CD14-positive monocyte (primary cell): ENCODE data around the gene BBC3. TPM values are rescaled to one million over a fixed set of nuclear protein-coding genes. Genes with fewer than 3 reads are reported as not detected.

Experiments
- DNase-seq, 3 donors: peaks; one replicate each; pipeline ENCODE4 v3.0.0-alpha.2; 2011 to 2022
- H2AFZ ChIP-seq: 2 replicates; pipeline ENCODE4 v1.6.0; 2012; ENCODE audit warnings: mild to moderate bottlenecking, low read depth, low read length, inconsistent platforms; ENCODE audit not compliant: insufficient read depth, poor library complexity, severe bottlenecking
- H3K27ac ChIP-seq, 2 donors: 1 replicate in 1 of 2; 2 replicates in 1 of 2; pipeline ENCODE4 v1.5.1; 2012 to 2013; ENCODE audit warnings: low read length in 2 of 2, control low read depth in 1 of 2, inconsistent platforms in 1 of 2, low read depth in 1 of 2, mild to moderate bottlenecking in 1 of 2
- H3K27me3 ChIP-seq, 2 donors: one replicate each; pipeline versions ENCODE4 v1.6.0 to v1.6.1; 2011 to 2013; ENCODE audit warnings: low read length in 2 of 2; ENCODE audit not compliant: control insufficient read depth in 2 of 2, insufficient read depth in 2 of 2
- H3K36me3 ChIP-seq, 2 donors: replicated peaks in 1 of 2; 1 replicate in 1 of 2; 2 replicates in 1 of 2; pipeline versions ENCODE4 v1.5.1 to v1.6.1; 2012 to 2013; ENCODE audit warnings: low read length in 2 of 2, control low read depth in 1 of 2, inconsistent platforms in 1 of 2, mild to moderate bottlenecking in 1 of 2; ENCODE audit not compliant: insufficient read depth in 2 of 2, control insufficient read depth in 1 of 2
- H3K4me1 ChIP-seq, 2 donors: 1 replicate in 1 of 2; 2 replicates in 1 of 2; pipeline versions ENCODE4 v1.5.1 to v1.6.1; 2012 to 2013; ENCODE audit warnings: low read length in 2 of 2, control low read depth in 1 of 2, inconsistent platforms in 1 of 2, mild to moderate bottlenecking in 1 of 2, moderate library complexity in 1 of 2; ENCODE audit not compliant: insufficient read depth in 2 of 2, control insufficient read depth in 1 of 2
- H3K4me2 ChIP-seq: replicated peaks from 2 replicates; pipeline ENCODE3; 2012; ENCODE audit warnings: low read length, moderate library complexity, mild to moderate bottlenecking; ENCODE audit not compliant: poor library complexity, severe bottlenecking; ENCODE audit errors: extremely low read depth
- H3K4me3 ChIP-seq, 3 experiments: fragments of 200-600 bp in 1 of 3; sonication (generic) in 1 of 3; replicated peaks in 1 of 3; 1 replicate in 2 of 3; 2 replicates in 1 of 3; pipeline ENCODE4 v1.5.1; 2011 to 2013; ENCODE audit warnings: low read length in 3 of 3, mild to moderate bottlenecking in 3 of 3, control low read depth in 2 of 3, low read depth in 2 of 3, inconsistent platforms in 1 of 3, moderate library complexity in 1 of 3
- H3K79me2 ChIP-seq: 2 replicates; pipeline ENCODE4 v1.6.0; 2012; ENCODE audit warnings: mild to moderate bottlenecking, control low read depth, inconsistent platforms, low read length, moderate library complexity; ENCODE audit not compliant: insufficient read depth
- H3K9ac ChIP-seq: 2 replicates; pipeline ENCODE4 v1.6.0; 2017; ENCODE audit warnings: low read length, mild to moderate bottlenecking; ENCODE audit not compliant: insufficient read depth, poor library complexity, severe bottlenecking
- H3K9me3 ChIP-seq, 2 donors: replicated peaks in 1 of 2; 1 replicate in 1 of 2; 2 replicates in 1 of 2; pipeline versions ENCODE4 v1.5.1 to v1.6.1; 2012 to 2013; ENCODE audit warnings: low read length in 2 of 2, control low read depth in 1 of 2; ENCODE audit not compliant: control insufficient read depth in 1 of 2, insufficient read depth in 1 of 2
- H4K20me1 ChIP-seq: 2 replicates; pipeline ENCODE4 v1.6.0; 2012; ENCODE audit warnings: mild to moderate bottlenecking, low read length, control low read depth, moderate library complexity; ENCODE audit not compliant: insufficient read depth
- H3K27ac Mint-ChIP-seq, 7 donors: one replicate each; pipeline ENCODE4 v1.8.0; 2020; ENCODE audit warnings: mild to moderate bottlenecking in 7 of 7, mixed read lengths in 7 of 7, moderate library complexity in 6 of 7, inconsistent platforms in 2 of 7
- H3K27me3 Mint-ChIP-seq, 3 donors: one replicate each; pipeline ENCODE4 v1.8.0; 2021 to 2022; ENCODE audit warnings: low read depth in 3 of 3, mild to moderate bottlenecking in 3 of 3, mixed read lengths in 3 of 3, moderate library complexity in 3 of 3, inconsistent platforms in 1 of 3
- H3K36me3 Mint-ChIP-seq, 2 donors: one replicate each; pipeline ENCODE4 v1.8.0; 2020; ENCODE audit warnings: mixed read lengths in 2 of 2, inconsistent platforms in 1 of 2, mild to moderate bottlenecking in 1 of 2
- H3K4me1 Mint-ChIP-seq: one replicate; pipeline ENCODE4 v1.8.0; 2020; ENCODE audit warnings: mild to moderate bottlenecking, mixed read lengths
- H3K4me3 Mint-ChIP-seq, 2 donors: one replicate each; pipeline ENCODE4 v1.8.0; 2020; ENCODE audit warnings: mild to moderate bottlenecking in 2 of 2, mixed read lengths in 2 of 2, moderate library complexity in 1 of 2
- H3K9me3 Mint-ChIP-seq, 7 donors: one replicate each; pipeline ENCODE4 v1.8.0; 2020 to 2022; ENCODE audit warnings: mixed read lengths in 7 of 7, mild to moderate bottlenecking in 6 of 7, moderate library complexity in 6 of 7, inconsistent platforms in 2 of 7
- WGBS: methylation state at CpG from one replicate; pipeline ENCODE4 v1.1.5; 2013; ENCODE audit warnings: missing lambda C conversion rate; ENCODE audit not compliant: insufficient coverage; 5-methylcytosine and 5-hydroxymethylcytosine counted together
- intact Hi-C, 2 donors: fragments of 100-400 bp; cut with micrococcal nuclease; formaldehyde crosslinking; loops; one replicate each; pipeline versions ENCODE4 v1.15.0 to v1.15.1; 2023
- polyA plus RNA-seq, 3 donors: library from polyadenylated mRNA; depleted of rRNA in 1 of 3; unstranded in 2 of 3; stranded (reverse) in 1 of 3; fragments of 300-500 nt in 2 of 3; fragments of >200 nt in 1 of 3; fragmentation: Illumina TruSeq in 2 of 3; gene quantifications; 1 replicate in 2 of 3; 2 replicates in 1 of 3; pipeline ENCODE4 v1.2.3, GENCODE V29; 2012 to 2021
- TF ChIP-seq, protein P1 (sequence below): fragments of 200-600 bp; IDR thresholded peaks from one replicate; pipeline ENCODE4 v1.8.0; 2022; ENCODE audit warnings: antibody characterized with exemption, mild to moderate bottlenecking

Gene BBC3
- polyA plus RNA-seq, 3 donors, result 2.5 to 17.4 (median 4.8) TPM

DNA sequence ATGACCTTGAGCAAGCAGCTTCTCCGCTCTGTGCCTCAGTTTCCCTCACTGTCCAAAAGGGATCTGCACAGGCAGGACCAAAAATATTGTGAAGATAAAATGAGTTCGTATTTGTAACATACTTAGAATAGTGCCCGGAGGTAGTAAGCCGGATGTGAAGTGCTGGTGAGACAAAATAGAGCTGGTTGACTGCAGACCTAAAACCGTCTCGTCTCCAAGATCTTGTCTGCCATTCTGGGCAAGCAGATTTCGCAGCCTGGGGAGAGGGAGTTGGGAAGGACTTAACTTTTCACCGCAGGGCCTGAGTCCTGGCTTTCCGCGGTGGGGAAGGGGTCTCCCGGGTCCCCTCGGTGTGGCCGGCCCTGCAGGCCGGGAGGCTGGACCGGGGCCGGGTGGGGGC, 8.2 kb upstream of the BBC3 start:
- 6% methylated on average over 15 of the region's 16 CpGs for WGBS
- H4K20me1 ChIP-seq, result no peaks in the 10 kb centered on the region
- TF ChIP-seq, protein P1, sequence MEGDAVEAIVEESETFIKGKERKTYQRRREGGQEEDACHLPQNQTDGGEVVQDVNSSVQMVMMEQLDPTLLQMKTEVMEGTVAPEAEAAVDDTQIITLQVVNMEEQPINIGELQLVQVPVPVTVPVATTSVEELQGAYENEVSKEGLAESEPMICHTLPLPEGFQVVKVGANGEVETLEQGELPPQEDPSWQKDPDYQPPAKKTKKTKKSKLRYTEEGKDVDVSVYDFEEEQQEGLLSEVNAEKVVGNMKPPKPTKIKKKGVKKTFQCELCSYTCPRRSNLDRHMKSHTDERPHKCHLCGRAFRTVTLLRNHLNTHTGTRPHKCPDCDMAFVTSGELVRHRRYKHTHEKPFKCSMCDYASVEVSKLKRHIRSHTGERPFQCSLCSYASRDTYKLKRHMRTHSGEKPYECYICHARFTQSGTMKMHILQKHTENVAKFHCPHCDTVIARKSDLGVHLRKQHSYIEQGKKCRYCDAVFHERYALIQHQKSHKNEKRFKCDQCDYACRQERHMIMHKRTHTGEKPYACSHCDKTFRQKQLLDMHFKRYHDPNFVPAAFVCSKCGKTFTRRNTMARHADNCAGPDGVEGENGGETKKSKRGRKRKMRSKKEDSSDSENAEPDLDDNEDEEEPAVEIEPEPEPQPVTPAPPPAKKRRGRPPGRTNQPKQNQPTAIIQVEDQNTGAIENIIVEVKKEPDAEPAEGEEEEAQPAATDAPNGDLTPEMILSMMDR, result no peak
- peaks cover 18% of the 10 kb centered on the region for H3K4me1 Mint-ChIP-seq
- H3K79me2 ChIP-seq, result no peaks in the 10 kb centered on the region
- peak overlapping the region in 3 of 7 donors; percentile 1 to 66 (median 57) for H3K27ac Mint-ChIP-seq
- H3K9me3 ChIP-seq, result peaks cover 3 to 25% of the 10 kb centered on the region in 2 donors
- H3K9ac ChIP-seq, result no peak overlapping the region
- H3K36me3 Mint-ChIP-seq, result peaks cover 3 to 8% of the 10 kb centered on the region in 2 donors
- peaks cover 30 to 38% of the 10 kb centered on the region in 2 donors for H3K4me1 ChIP-seq
- H3K4me3 Mint-ChIP-seq, result peak overlapping the region in 1 of 2 donors; percentile 89
- H3K4me3 ChIP-seq, result no peak overlapping the region
- H3K4me2 ChIP-seq, result no peak overlapping the region
- no peak overlapping the region for H2AFZ ChIP-seq
- intact Hi-C loops, result no loop called here
- no peak for DNase-seq
- no peak overlapping the region for H3K27ac ChIP-seq
- H3K9me3 Mint-ChIP-seq, result peaks cover 0 to 25% (median 7%) of the 10 kb centered on the region in 7 donors
- H3K27me3 Mint-ChIP-seq, result peaks cover 43 to 54% (median 48%) of the 10 kb centered on the region in 3 donors
- no peaks in the 10 kb centered on the region for H3K36me3 ChIP-seq
- peaks cover 31 to 70% of the 10 kb centered on the region in 2 donors for H3K27me3 ChIP-seq

DNA sequence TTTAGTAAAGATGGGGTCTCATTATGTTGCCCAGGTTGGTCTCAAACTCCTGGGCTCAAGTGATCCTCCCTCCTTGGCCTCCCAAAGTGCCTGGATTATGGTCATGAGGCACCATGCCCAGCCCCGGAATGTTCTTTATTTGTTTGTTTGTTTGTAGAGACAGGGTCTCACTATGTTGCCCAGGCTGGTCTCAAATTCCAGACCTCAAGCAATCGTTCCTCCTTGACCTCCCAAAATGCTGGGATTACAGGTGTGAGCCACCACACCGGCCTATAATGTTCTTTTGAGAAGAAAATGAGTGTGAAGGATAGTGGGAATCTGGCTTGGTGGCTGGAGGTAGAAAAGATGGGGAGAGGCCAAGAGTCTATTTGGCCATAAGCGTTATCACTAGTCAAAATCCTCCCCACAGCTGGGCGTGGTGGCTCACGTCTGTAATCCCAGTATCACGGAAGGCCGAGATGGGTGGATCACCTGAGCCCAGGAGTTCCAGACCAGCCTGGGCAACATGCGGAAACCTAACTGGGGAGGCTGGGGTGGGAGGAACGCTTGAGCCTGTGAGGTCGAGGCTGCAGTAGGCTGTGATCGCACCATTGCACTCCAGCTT, 5.2 kb upstream of the BBC3 start:
- H3K9me3 Mint-ChIP-seq, result peaks cover 0 to 21% (median 8%) of the 10 kb centered on the region in 7 donors
- TF ChIP-seq, protein P1, result no peak
- Histone ChIP-seq H3K4me1 (peaks cover 23 to 32% of the 10 kb centered on the region in 2 donors), H3K79me2 (no peaks in the 10 kb centered on the region), H3K36me3 (no peaks in the 10 kb centered on the region), H3K4me3 (no peak overlapping the region), H3K9ac (no peak overlapping the region), H2AFZ (no peak overlapping the region), H3K27me3 (peaks cover 20 to 59% of the 10 kb centered on the region in 2 donors), H4K20me1 (no peaks in the 10 kb centered on the region), H3K27ac (no peak overlapping the region), H3K4me2 (no peak overlapping the region), H3K9me3 (peaks cover 3 to 14% of the 10 kb centered on the region in 2 donors)
- peaks cover 27% of the 10 kb centered on the region for H3K4me1 Mint-ChIP-seq
- peak overlapping the region in 1 of 2 donors; percentile 60 for H3K4me3 Mint-ChIP-seq
- peaks cover 57 to 72% (median 63%) of the 10 kb centered on the region in 3 donors for H3K27me3 Mint-ChIP-seq
- peaks cover 3 to 5% of the 10 kb centered on the region in 2 donors for H3K36me3 Mint-ChIP-seq
- H3K27ac Mint-ChIP-seq, result no peak overlapping the region
- 100% methylated on average over 2 of the region's 12 CpGs for whole genome bisulfite sequencing
- DNase-seq, result no peak
- intact Hi-C loops, result no loop called here
